ENCODE measurements around the gene THOC3.
"Not testable (repeated sequence)": the region's sequence is repeated elsewhere in the genome, so short reads cannot be mapped to it uniquely, and the experiment has no call there.

GRCh38 chr5:176011088-176011487, 43.0 kb upstream of the THOC3 start:
- TF ChIP-seq CTCF (IDR thresholded peaks at IDR 0.05; ENCODE audit: low read depth, low read length); EZH2phosphoT487 (IDR thresholded peaks at IDR 0.05; ENCODE audit: low read depth): not testable (repeated sequence)
